Muscle of leg (tissue), 11 donors: Measurements from ENCODE around the gene CERK. TPM values are rescaled to one million over a fixed set of nuclear protein-coding genes. Genes with fewer than 3 reads are reported as not detected.

Source experiments
- DNase-seq: peaks from one replicate; pipeline ENCODE4 v3.0.0; 2013
- H3K27ac ChIP-seq: one replicate; pipeline ENCODE4 v1.5.1; 2013; ENCODE audit warnings: mild to moderate bottlenecking, low read length, control low read depth
- H3K27me3 ChIP-seq: one replicate; pipeline ENCODE4 v1.6.1; 2013; ENCODE audit warnings: low read length; ENCODE audit not compliant: control insufficient read depth, insufficient read depth
- H3K36me3 ChIP-seq: one replicate; pipeline ENCODE4 v1.6.1; 2013; ENCODE audit warnings: low read length; ENCODE audit not compliant: control insufficient read depth, insufficient read depth
- H3K4me1 ChIP-seq: one replicate; pipeline ENCODE4 v1.6.1; 2013; ENCODE audit warnings: low read length; ENCODE audit not compliant: control insufficient read depth, insufficient read depth
- H3K4me3 ChIP-seq: one replicate; pipeline ENCODE4 v1.5.1; 2013; ENCODE audit warnings: low read length, control low read depth
- H3K9me3 ChIP-seq: replicated peaks from 2 replicates; pipeline ENCODE4 v1.6.1; 2013; ENCODE audit warnings: low read depth, low read length; ENCODE audit not compliant: control insufficient read depth
- WGBS: methylation state at CpG from one replicate; pipeline ENCODE4 v1.1.5; 2013; ENCODE audit warnings: missing lambda C conversion rate; ENCODE audit not compliant: insufficient coverage; 5-methylcytosine and 5-hydroxymethylcytosine counted together
- polyA plus RNA-seq, 8 donors: library from polyadenylated mRNA; unstranded; fragments of 120-200 nt; gene quantifications; one replicate each; pipeline versions ENCODE4 v1.2.1 to v1.2.3, GENCODE V29; 2013; ENCODE audit warnings: inconsistent platforms in 1 of 8, low replicate concordance in 1 of 8; ENCODE audit not compliant: insufficient read length in 8 of 8, insufficient read depth in 1 of 8
- total RNA-seq: library from RNA; stranded (reverse); fragments of 120-200 nt; gene quantifications from one replicate; pipeline ENCODE4 v1.2.4, GENCODE V29; 2013

CERK gene
- total and polyA plus RNA-seq, 9 donors = 18.5 to 33.0 (median 25.4) TPM

GRCh38 chr22:46750863-46751443 lies 12.9 kb upstream of the CERK start:
- peak; percentile 53 for DNase-seq
- no peaks in the 10 kb centered on the region for H3K9me3 ChIP-seq
- H3K27me3 ChIP-seq = peaks cover 13% of the 10 kb centered on the region
- H3K27ac ChIP-seq = peak overlapping the region; percentile 42
- WGBS = 52% methylated on average over 9 of the region's 12 CpGs
- H3K4me3 ChIP-seq = no peak overlapping the region
- no peaks in the 10 kb centered on the region for H3K36me3 ChIP-seq
- peaks cover 71% of the 10 kb centered on the region for H3K4me1 ChIP-seq

- WGBS = 64% methylated on average over 5 of the region's 5 CpGs
- Histone ChIP-seq H3K4me3 (no peak overlapping the region), H3K9me3 (no peaks in the 10 kb centered on the region), H3K36me3 (no peaks in the 10 kb centered on the region), H3K27ac (peak overlapping the region; percentile 42), H3K4me1 (peaks cover 71% of the 10 kb centered on the region), H3K27me3 (peaks cover 13% of the 10 kb centered on the region)
- DNase-seq = no peak
These were observed 12.4 kb upstream of the CERK start for GRCh38 chr22:46750530-46750800.

- Histone ChIP-seq H3K27ac (peak overlapping the region; percentile 42), H3K9me3 (no peaks in the 10 kb centered on the region), H3K4me3 (no peak overlapping the region), H3K36me3 (no peaks in the 10 kb centered on the region), H3K27me3 (peaks cover 13% of the 10 kb centered on the region), H3K4me1 (peaks cover 69% of the 10 kb centered on the region)
- DNase-seq = no peak
- WGBS = 77% methylated on average over 10 of the region's 14 CpGs
These were observed 11.9 kb upstream of the CERK start for GRCh38 chr22:46749682-46750529.

GRCh38 chr22:46748908-46749675 lies 11.0 kb upstream of the CERK start:
- peaks cover 61% of the 10 kb centered on the region for H3K4me1 ChIP-seq
- peak; percentile 39 for DNase-seq
- 20% methylated on average over 9 of the region's 15 CpGs for WGBS

GRCh38 chr22:46748206-46748907 lies 10.3 kb upstream of the CERK start:
- no peak for DNase-seq
- peaks cover 13% of the 10 kb centered on the region for H3K27me3 ChIP-seq
- no peak overlapping the region for H3K4me3 ChIP-seq
- no peaks in the 10 kb centered on the region for H3K9me3 ChIP-seq
- no peak overlapping the region for H3K27ac ChIP-seq
- H3K36me3 ChIP-seq = no peaks in the 10 kb centered on the region
- WGBS = 81% methylated on average over 5 of the region's 20 CpGs
- H3K4me1 ChIP-seq = peaks cover 54% of the 10 kb centered on the region

More at GRCh38 chr22:46748908-46749675, 11.0 kb upstream of the CERK start:
- Histone ChIP-seq H3K9me3 (no peaks in the 10 kb centered on the region), H3K36me3 (no peaks in the 10 kb centered on the region), H3K27me3 (peaks cover 13% of the 10 kb centered on the region), H3K4me3 (no peak overlapping the region), H3K27ac (peak overlapping the region; percentile 20)

GRCh38 chr22:46747646-46748045 lies 9.6 kb upstream of the CERK start:
- H3K9me3 ChIP-seq = no peaks in the 10 kb centered on the region
- H3K36me3 ChIP-seq = no peaks in the 10 kb centered on the region
- WGBS = 60% methylated on average over 6 of the region's 8 CpGs
- DNase-seq = no peak
- no peak overlapping the region for H3K27ac ChIP-seq
- no peak overlapping the region for H3K4me3 ChIP-seq
- H3K27me3 ChIP-seq = peaks cover 13% of the 10 kb centered on the region
- peaks cover 48% of the 10 kb centered on the region for H3K4me1 ChIP-seq

- no peak overlapping the region for H3K4me3 ChIP-seq
- H3K4me1 ChIP-seq = peaks cover 38% of the 10 kb centered on the region
- no peaks in the 10 kb centered on the region for H3K9me3 ChIP-seq
- H3K27me3 ChIP-seq = peaks cover 13% of the 10 kb centered on the region
- no peak for DNase-seq
- H3K36me3 ChIP-seq = no peaks in the 10 kb centered on the region
- 72% methylated on average over 11 of the region's 11 CpGs for WGBS
- no peak overlapping the region for H3K27ac ChIP-seq
These were observed 8.6 kb upstream of the CERK start for GRCh38 chr22:46746620-46747019.

- H3K9me3 ChIP-seq = no peaks in the 10 kb centered on the region
- no peaks in the 10 kb centered on the region for H3K36me3 ChIP-seq
- no peak for DNase-seq
- peaks cover 34% of the 10 kb centered on the region for H3K4me1 ChIP-seq
- no peak overlapping the region for H3K4me3 ChIP-seq
- WGBS = 69% methylated on average over 5 of the region's 5 CpGs
- peaks cover 13% of the 10 kb centered on the region for H3K27me3 ChIP-seq
- no peak overlapping the region for H3K27ac ChIP-seq
These were observed 8.1 kb upstream of the CERK start for GRCh38 chr22:46746192-46746591.

GRCh38 chr22:46744581-46744980 lies 6.5 kb upstream of the CERK start:
- no peak for DNase-seq
- peaks cover 24% of the 10 kb centered on the region for H3K4me1 ChIP-seq
- no peak overlapping the region for H3K4me3 ChIP-seq
- peaks cover 13% of the 10 kb centered on the region for H3K27me3 ChIP-seq
- H3K9me3 ChIP-seq = no peaks in the 10 kb centered on the region
- whole genome bisulfite sequencing = 92% methylated on average over 3 of the region's 6 CpGs
- H3K36me3 ChIP-seq = no peaks in the 10 kb centered on the region
- no peak overlapping the region for H3K27ac ChIP-seq
